Hepatocyte (in vitro differentiated cells): Measurements from ENCODE around the gene LATS1.

Experiments used
- CTCF ChIP-seq: fragments of 200-600 bp; sonication (generic); IDR thresholded peaks from 2 replicates; pipeline ENCODE4 v1.5.1; 2016; ENCODE audit warnings: antibody characterized with exemption, mild to moderate bottlenecking; ENCODE audit not compliant: poor library complexity
- EZH2 ChIP-seq: fragments of 200-600 bp; sonication (generic); IDR thresholded peaks from 2 replicates; pipeline ENCODE4 v1.6.1; 2016; ENCODE audit warnings: antibody characterized with exemption, mild to moderate bottlenecking, borderline replicate concordance

GRCh38 chr6:149696901-149697300 is 21.0 kb downstream of the LATS1 start:
- TF ChIP-seq CTCF (no peak), EZH2 (no peak)
